Cortex of kidney (tissue), 1 donor: ENCODE measurements around the gene HPCAL1.
"Not testable (repeated sequence)": the region's sequence is repeated elsewhere in the genome, so short reads cannot be mapped to it uniquely, and the experiment has no call there.

Experiments used
- DNase-seq: peaks from one replicate; lab custom pipeline; 2025; lab: John Stamatoyannopoulos, UW

The HPCAL1 gene

DNA sequence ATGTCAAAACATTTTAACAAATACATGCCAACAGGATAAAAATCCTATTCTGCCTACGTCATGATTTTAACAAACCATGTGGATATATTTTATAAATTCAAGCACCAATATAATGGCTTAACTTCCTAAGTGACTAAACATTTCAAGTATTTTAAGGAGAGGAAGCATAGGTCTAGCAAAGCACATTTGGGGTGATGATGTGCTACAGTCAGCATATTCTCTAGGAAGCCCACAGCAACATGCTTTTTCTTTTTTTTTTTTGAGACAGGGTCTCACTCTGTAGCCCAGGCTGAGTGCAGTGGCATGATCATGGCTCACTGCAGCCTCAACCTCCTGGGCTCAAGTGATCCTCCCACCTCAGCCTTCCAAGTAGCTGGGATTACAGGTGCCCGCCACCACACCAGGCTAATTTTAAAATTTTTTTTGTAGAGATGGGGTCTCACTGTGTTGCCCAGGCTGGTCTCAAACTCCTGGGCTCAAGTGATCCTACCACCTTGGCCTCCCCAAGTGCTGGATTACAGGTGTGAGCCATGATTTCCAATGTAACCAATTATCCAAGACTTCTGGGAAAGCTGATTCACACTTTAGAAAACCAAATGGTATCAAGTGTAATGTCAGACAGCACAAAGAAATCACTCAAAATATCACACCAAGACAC is 139.9 kb downstream of the HPCAL1 start:
- not testable (repeated sequence) for DNase-seq

DNA sequence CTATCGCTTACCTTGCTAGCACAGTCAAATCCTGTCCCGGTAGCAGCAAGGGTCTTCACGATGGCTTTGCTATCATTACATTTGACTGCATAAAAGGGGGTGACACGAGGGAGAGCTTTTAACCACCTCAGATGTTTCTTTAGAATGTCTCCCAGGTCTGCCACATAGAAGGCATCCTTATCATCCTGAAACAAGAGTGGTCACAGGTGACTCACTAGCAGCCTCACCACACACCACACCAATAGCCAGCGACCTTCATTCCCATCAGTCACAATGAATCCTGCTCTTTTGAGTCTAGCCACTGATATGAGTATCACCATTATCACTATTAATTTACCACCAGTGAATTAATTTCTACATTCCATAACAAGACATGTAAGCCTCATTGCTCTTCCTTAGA is 141.8 kb downstream of the HPCAL1 start:
- no peak for DNase-seq

DNA sequence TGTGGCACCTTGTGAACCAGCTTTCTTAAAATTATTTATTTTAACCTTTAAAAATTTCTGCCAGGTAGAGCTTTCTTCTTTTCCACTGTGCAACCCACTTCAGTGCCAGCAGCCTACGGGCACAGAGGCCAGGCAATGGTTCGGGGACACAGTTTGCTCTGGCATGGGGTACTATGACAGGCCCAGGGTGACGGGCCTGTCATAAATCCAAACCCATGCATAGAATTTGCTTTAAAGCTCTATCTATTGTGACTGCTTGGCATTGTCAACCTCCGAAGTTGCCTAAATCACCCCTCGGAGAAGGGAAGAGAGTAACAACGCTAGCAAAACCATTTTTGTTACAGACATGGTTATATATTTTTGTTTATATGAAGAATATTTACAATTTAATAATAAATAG is 143.9 kb downstream of the HPCAL1 start:
- DNase-seq, result no peak

DNA sequence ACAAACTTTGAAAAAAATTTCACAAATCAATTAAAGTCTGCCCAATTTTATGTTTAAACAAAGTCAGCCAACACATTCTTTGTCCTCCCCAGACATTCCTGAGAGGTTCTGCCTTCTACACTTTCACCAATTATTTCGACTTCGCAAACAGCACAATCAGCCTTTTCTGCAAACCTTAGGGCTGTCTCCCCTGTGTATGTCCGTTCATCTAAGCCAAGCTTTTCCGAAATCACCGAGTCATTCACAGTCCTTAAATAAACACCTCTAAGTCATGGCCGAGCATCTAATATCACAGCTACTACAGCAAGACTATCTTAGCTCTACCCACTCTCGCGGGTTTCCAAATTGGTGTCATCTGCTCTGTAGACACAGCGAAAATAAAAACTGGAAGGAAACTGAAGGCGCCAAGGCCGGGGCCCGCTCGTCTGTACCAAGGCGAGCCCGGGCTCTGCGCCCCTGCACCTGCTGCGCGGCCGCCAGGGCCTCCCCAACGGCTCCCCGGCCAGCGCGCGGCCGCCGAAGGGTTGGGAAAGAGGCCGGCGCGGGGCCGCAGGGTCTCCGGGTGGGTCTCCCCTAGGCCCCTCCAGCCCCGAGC is 144.7 kb downstream of the HPCAL1 start:
- no peak for DNase-seq

DNA sequence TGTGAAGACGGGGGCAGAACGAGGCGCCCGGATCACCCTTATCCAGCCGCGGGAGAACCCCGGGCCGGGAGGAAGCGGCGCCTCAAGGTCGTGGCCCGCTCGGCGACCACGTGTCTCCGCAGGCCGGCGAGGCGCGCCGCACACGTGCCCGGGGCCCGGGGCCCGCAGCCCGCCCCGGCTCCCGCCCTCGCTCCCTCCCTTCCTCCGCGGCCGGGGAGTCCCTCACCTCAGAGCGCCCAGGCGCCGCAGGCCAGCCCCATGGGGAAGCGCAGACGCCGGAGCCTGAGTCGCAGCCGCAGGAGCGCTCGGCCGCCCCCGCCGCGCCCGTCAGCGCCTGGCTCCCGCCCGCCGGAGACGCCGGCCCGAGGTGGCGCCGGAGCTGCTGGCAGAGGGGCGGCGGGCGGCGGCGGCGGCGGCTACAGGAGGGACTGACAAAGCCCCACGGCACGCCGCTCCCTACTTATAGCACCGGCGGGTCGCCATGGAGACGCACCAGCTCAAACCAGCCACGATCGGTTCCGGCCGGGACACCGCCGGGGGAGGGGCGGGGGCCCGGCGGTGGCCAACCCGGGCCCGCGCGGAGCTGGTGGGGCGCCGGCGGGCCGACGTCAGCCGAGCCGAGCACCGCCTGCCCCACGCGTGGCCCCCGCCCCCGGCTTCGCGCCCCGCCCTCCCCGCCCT is 145.3 kb downstream of the HPCAL1 start, which contains the start of gene ODC1:
TSS of gene ODC1 (minus strand) at position 433 of the 681 bp plus-strand sequence. CDS start 3,295 bp downstream, outside the sequence.
- DNase-seq, result no peak

DNA sequence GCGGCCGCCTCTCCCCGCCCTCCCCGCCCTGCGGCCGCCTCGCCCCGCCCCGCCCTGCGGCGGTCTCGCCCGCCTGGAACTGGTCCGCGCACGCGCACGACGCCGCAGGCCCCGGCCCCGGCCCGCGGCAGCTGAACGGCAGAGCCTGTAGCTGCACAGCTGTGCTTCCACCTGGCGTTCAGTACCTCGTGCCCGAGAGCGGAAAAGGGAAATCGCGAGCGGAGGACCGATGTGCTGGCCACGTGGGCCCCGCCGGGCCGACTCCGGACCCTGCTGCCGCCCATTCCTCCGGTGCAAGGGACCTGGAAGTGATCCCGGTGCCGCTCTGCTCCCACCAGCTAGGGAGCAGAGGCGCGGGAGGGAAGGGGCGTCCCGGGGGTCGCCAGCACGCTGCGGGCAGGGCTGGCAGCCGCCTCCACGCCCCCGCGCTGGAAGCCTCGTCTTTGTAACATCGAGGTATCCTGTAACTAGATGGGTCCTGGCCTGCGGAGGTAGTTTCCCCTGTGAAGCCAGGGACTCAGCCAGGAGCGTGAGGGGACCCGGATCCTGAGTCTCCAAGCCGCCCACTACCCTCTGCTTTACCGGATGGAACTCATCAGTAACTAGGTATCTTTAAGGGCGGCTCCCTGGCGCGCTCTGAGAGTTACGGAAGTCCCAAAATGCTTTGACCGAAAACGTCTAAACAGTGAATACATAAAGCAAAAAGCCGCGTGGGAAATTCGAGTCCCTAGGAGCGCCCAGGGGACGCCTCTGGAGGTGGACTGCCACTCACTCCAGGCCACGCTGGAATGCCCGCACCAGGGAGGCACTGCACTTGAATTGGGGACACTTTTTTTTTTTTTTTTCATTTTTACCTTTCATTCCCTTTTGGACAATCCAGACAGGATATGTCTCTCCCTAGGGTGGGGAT is 146.1 kb downstream of the HPCAL1 start:
- peak; percentile 49 for DNase-seq

DNA sequence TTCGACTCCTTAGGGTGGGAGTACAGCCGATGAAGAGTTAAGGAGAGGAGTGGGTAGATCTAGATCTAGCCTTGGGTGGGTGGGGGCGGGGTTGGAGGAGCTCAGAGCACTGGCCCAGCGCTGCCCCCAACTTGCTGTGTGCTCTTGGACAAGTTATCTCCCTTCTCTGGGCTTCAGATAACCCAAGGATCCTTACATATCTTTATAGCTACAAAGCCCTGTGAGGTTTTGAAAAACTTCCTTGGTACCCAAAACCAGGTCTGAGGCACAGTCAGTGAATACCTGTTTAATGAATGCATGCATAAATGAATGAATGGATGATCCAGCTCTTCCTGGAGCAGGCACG is 146.8 kb downstream of the HPCAL1 start:
- no peak for DNase-seq

DNA sequence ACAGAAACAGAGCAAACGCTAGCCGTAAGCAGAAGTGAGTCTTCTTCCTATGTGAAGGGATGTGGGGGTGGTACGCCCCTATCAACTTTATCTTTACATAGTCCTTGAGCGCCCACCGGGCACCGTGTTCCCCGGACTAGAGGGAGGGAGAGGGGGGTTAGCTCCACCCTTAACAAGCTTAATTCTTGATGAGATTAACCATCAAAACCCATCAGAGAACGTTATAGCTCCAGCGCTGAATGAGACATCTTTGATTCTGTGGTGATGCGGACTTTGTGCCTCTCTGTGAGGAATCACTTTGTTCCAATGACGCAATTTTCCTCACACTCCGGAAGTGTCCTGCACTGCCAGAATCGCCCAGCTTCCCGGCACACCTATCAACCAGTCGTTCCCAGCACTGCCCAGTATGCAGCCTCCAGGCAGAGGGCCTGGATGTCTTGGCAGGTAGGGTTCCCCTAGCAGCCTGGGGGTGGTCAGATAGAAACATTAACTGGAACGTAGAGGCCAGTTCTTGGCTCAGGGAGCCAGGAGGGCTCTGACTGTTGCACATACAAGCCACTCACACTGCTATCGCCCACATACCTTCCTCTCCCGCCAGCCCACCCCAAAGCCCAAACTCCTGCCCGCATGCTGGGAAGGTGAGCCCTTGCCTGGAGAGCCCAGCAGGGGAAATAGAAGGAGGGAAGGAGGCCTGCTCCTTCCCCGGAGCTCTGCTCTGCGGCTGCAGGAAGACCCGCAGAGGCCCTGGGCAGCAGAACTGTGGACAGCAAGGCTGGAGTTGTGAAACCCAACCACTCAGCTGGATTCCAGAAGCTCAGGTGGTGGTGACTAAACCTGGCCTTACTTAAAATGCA is 147.4 kb downstream of the HPCAL1 start:
- no peak for DNase-seq

DNA sequence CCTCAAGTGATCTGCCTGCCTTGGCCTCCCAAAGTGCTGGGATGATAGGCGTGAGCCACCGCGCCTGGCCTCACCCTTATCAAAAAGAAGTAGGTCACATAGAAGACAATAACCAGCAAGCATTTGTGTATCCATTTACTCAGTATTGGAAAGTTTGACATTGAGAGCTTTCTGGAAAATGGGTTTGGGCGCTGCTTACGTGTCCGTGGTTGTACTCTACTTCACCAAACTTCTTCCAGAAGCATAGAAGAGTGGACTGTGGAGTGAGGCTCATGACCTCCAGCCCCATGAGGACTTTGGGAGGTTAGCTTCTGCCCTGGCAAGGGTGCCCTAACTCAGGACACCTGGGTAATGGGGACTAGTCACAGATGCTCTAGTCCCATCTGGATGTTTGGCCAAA is 149.1 kb downstream of the HPCAL1 start:
- no peak for DNase-seq

DNA sequence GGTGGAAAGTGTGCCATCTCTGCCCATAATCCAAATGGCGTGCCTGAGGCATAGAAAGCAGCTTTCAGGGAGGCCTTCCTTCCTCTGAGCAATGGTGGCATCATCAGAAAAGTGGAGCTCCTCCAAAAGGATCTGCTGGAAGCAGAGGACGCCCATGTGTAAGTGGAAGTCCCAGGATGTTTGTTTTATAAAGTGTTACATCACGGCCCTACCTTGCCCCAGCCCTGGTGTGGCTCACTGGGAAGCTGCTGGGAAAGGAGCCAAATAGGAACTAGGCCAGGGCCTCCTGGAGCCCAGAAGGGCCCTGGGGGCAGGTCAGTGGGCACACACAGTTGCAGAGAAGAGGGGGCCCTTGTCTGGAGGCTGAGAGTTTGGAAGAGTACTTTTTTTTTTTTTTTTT is 149.6 kb downstream of the HPCAL1 start:
- DNase-seq, result no peak

DNA sequence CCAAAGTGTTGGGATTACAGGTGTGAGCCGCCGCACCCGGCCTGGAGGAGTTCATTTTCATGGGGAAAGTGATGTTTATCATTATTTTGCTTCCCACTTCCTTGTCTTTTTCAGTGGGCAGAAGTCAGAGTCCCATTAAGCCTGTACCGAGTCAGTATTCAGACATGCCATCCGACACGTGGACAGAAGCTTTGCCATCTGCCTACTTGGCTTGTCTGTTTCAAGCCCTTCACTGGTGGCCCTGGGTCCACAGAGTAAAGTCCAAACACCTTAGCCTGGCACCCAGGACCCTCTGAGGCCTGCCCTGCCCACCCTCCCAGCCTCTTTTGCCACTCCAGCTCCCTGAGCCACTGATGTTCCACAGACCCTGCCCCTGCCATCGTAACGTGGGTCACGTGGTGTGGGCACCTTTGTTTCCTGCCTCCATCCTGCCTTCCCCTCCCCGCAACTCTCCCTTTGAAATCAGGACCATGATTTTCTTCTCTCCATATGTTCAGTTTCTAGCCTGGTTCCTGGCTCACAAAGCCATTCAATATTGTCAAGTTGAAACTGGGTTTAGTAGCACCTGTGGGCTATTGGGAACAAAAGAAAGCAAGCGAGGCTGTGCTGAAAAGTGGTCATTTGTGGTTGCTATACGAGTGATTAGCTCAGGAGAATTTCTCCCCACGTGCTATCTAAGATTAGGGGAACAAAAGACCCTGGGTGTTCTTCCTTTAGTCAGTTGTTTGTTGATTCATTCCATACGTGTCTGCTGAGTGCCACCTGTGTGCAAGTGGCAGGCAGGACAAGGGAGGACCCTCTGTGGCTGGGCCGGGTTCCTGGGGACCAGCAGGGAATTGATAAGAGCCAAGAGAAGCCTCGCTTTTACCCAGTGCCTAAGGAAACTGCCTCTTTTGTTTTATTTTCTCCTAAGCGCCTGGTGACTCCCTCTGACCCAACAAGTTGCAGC is 150.5 kb downstream of the HPCAL1 start:
- DNase-seq, result no peak

DNA sequence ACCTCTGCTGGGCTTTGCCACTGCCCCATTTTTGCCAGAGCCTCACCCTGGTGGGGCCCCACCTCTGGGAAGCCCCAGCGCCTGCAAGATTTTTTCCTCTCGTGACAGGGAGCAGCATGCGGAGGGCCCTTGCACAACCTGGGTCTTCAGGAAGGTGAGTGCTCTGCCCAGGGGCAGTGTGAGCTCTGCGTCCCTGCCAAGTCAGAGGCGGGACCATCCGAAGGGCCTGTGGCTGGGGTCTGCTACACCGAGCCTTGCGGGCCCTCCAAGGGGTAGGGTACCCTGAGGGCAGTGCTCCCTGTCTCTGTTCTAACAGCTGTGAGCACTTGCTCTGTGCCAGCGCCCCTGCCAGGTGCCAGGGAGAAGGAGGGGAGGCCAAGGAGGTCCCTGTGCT is 151.2 kb downstream of the HPCAL1 start:
- no peak for DNase-seq

DNA sequence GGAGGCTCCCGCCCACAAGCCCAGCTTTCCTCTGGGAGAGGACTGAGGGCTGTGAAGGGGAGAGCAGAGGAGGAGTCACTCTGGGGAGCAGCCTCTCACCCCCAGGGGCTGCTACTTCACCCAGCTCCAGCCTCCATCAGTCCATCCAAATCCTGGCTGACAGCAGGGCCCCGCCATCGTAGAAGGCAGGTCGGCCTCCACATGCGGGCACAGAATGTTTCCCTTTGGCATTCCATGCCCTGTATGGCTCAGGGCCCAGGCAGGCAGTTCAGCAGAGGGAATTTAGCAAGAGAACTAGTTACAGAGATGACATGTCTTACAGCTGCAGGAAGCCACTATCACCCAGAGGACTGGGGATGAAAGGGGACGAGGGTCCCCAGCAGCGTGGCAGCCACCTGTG is 151.8 kb downstream of the HPCAL1 start:
- no peak for DNase-seq

DNA sequence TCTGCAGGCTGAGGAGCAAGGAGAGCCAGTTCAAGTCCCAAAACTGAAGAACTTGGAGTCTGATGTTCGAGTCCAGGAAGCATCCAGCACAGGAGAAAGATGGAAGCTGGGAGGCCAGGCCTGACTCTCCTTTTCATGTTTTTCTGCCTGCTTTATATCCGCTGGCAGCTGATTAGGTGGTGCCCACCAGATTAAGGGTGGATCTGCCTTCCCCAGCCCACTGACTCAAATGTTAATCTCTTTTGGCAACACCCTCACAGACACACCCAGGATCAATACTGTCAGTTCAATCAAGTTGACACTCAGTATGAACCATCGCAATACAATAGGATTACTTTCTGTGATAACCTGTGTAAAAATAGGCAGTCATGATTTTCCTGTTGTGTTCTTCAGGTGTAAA is 154.5 kb downstream of the HPCAL1 start:
- not testable (repeated sequence) for DNase-seq

DNA sequence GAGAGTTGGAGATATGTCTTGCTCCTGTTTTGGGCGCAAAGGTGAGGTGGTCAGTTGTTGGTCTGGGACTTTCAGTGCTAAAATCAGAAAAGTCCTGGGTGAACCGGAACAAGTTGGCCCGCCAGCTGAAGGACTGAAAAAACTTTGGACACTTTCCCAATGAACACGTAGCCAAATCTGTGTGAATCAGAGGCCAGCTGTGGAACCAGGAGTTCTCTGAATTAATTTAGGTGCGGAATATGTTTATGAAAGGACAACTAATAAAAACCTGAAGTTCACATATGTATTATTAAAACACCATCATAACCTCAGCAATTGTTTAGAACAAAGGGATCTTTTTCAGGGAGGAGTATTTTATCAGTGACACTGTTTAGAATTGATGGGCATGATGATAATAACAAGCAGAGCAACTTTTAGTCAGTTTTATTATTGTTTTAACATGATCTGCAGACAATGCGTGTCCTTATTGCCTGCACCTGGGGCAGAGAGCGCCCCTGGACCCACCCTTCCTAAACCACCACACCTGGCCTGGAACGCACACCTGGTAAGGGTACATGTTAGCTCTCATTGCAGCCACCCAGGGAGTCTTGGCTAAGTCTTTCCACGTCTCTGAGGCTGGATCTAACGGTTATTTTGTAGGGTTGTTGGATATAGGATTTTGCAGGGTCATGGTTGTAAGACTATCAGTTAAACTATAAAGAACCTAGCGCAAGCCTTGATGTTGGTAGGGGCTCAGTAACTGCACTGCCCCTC is 155.3 kb downstream of the HPCAL1 start:
- DNase-seq, result no peak

DNA sequence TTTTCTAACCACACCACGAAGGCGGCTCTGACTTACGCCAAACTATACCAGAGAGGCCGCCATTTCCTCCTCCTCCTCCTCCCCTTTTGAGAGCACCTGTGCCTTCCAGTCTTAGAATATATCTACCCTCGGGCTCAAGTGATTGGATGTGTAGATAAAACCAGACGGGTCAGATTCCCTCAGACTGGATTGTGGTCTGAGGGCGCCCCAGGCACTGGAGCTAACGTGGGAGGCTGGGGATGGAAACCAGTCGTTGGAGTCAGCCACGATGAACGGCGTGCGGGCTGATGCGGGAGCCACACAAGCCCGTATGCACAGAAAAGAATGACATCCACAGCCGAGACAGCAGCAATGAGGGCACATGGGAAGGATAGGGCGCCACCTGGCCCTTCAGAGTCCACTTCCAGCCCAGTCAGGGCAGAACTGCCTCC is 157.7 kb downstream of the HPCAL1 start:
- no peak for DNase-seq

DNA sequence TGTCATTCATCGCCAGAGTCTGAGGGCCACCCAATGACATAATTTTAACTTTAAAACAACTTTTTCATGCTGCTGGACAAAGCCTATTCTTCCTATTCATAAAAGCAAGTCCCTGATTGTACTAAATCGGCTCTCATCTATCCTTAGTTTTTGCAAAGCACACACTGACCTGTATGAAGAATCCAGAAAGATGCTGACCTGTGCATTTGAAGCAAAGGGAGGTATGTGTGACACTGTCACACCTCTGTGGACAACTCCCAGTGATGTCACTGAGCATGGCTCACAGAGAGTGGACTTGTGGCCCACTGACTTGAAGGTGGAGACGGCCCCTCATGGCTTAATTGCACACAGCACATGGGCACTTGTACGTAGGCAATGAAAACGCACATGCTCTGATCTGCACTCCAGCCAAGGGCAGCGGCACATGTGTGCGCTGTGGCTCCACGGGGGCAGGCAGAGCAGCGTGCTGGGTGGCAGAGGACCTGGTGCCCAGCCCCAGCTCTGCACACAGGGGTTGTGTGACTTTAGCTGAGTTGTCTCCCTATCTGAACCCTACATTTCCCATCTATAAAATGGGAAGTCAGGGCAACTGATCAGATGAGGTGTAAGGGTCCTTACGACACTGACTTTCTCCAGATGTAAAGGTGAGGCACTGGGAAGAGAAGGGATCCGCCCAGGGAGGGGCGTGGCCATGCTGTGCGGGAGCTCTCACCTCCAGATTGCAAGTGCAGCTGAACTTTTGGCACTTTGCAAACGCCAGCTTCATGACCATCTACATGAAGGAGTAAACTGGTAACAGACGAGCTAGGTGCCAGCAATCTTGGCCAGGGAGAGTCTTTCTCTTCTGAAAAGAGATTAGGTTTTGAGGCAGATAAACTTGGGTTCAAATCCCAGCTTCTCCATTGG is 159.7 kb downstream of the HPCAL1 start:
- DNase-seq, result no peak

DNA sequence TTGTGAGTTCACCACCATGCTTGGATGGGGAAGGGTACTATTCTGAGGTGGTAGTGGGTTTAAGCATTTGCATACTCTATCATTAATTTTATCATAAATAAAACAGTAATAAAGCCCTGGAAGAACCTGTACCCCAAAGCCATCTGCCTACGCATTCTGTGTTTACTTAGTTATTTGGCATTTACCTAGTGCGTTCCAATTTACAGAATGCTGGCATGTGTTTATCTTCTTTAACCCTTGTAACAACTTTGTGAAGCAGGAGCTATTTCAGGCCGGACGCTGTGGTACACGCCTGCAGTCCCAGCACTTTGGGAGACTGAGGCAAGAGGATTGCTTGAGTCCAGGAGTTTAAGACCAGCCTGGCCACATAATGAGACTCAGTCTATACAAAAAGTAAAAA is 163.2 kb downstream of the HPCAL1 start:
- no peak for DNase-seq
